Duodenal mucosa (tissue), 2 donors: ENCODE results near the gene IREB2.
"Not testable (repeated sequence)": the region's sequence is repeated elsewhere in the genome, so short reads cannot be mapped to it uniquely, and the experiment has no call there.

Source experiments
- H3K27ac ChIP-seq: one replicate; pipeline ENCODE4 v1.7.0; 2013; ENCODE audit warnings: low read depth, low read length
- H3K27me3 ChIP-seq, 2 donors: one replicate each; pipeline ENCODE4 v1.7.0; 2013; ENCODE audit warnings: low read length in 2 of 2, control low read depth in 1 of 2; ENCODE audit not compliant: insufficient read depth in 2 of 2, control insufficient read depth in 1 of 2
- H3K36me3 ChIP-seq, 2 donors: one replicate each; pipeline ENCODE4 v1.7.0; 2013; ENCODE audit warnings: low read length in 2 of 2, control low read depth in 1 of 2; ENCODE audit not compliant: insufficient read depth in 2 of 2, control insufficient read depth in 1 of 2
- H3K4me1 ChIP-seq, 2 donors: one replicate each; pipeline ENCODE4 v1.7.0; 2013; ENCODE audit warnings: low read length in 2 of 2, control low read depth in 1 of 2; ENCODE audit not compliant: insufficient read depth in 2 of 2, control insufficient read depth in 1 of 2
- H3K4me3 ChIP-seq, 2 donors: one replicate each; pipeline ENCODE4 v1.7.0; 2013; ENCODE audit warnings: low read length in 2 of 2, low read depth in 1 of 2
- H3K9ac ChIP-seq, 2 donors: one replicate each; pipeline ENCODE4 v1.7.0; 2013; ENCODE audit warnings: low read length in 2 of 2, low read depth in 1 of 2
- H3K9me3 ChIP-seq, 2 donors: one replicate each; pipeline ENCODE4 v1.7.0; 2013; ENCODE audit warnings: low read length in 2 of 2, control low read depth in 1 of 2; ENCODE audit not compliant: control insufficient read depth in 1 of 2

Gene IREB2

GRCh38 chr15:78507831-78508160 lies 69.8 kb downstream of the IREB2 start:
- Histone ChIP-seq H3K4me1 (peaks cover 6 to 11% of the 10 kb centered on the region in 2 donors), H3K27me3 (no peaks in the 10 kb centered on the region), H3K9ac (peak overlapping the region; percentile 84 to 94), H3K4me3 (peak overlapping the region; percentile 95 to 96), H3K27ac (peak overlapping the region; percentile 65), H3K9me3 (no peaks in the 10 kb centered on the region), H3K36me3 (no peaks in the 10 kb centered on the region)

- Histone ChIP-seq H3K9me3 (no peaks in the 10 kb centered on the region), H3K27me3 (no peaks in the 10 kb centered on the region), H3K9ac (peak overlapping the region; percentile 84 to 94), H3K27ac (peak overlapping the region; percentile 65), H3K4me1 (peaks cover 6 to 11% of the 10 kb centered on the region in 2 donors), H3K36me3 (no peaks in the 10 kb centered on the region), H3K4me3 (peak overlapping the region; percentile 95 to 96)
Observed at GRCh38 chr15:78508272-78508671, 70.3 kb downstream of the IREB2 start.

GRCh38 chr15:78509726-78510312 lies 71.8 kb downstream of the IREB2 start:
- no peaks in the 10 kb centered on the region for H3K9me3 ChIP-seq
- peaks cover 6 to 11% of the 10 kb centered on the region in 2 donors for H3K4me1 ChIP-seq
- H3K36me3 ChIP-seq = peaks cover 0 to 3% of the 10 kb centered on the region in 2 donors
- no peak overlapping the region for H3K4me3 ChIP-seq
- no peak overlapping the region for H3K9ac ChIP-seq
- no peak overlapping the region for H3K27ac ChIP-seq
- H3K27me3 ChIP-seq = no peaks in the 10 kb centered on the region

GRCh38 chr15:78520035-78520434 lies 82.0 kb downstream of the IREB2 start:
- H3K27ac ChIP-seq, H3K4me1 ChIP-seq, H3K9ac ChIP-seq, H3K9me3 ChIP-seq, H3K4me3 ChIP-seq, H3K27me3 ChIP-seq: not testable (repeated sequence)
- H3K36me3 ChIP-seq = peaks cover 0 to 11% of the 10 kb centered on the region in 2 donors

- Histone ChIP-seq H3K36me3 (peaks cover 0 to 3% of the 10 kb centered on the region in 2 donors), H3K9ac (no peak overlapping the region), H3K4me3 (no peak overlapping the region), H3K27me3 (no peaks in the 10 kb centered on the region), H3K27ac (no peak overlapping the region), H3K4me1 (no peaks in the 10 kb centered on the region), H3K9me3 (no peaks in the 10 kb centered on the region)
Observed at GRCh38 chr15:78524230-78524629, 86.2 kb downstream of the IREB2 start.

- Histone ChIP-seq H3K4me1 (no peaks in the 10 kb centered on the region), H3K4me3 (no peak overlapping the region)
Observed at GRCh38 chr15:78527325-78527724, 89.3 kb downstream of the IREB2 start.

GRCh38 chr15:78533331-78533730 lies 95.3 kb downstream of the IREB2 start:
- Histone ChIP-seq H3K27me3 (no peaks in the 10 kb centered on the region), H3K27ac (no peak overlapping the region), H3K36me3 (peaks cover 0 to 4% of the 10 kb centered on the region in 2 donors), H3K9ac (no peak overlapping the region), H3K9me3 (no peaks in the 10 kb centered on the region), H3K4me3 (no peak overlapping the region), H3K4me1 (no peaks in the 10 kb centered on the region)

More at GRCh38 chr15:78527325-78527724, 89.3 kb downstream of the IREB2 start:
- H3K9ac ChIP-seq = no peak overlapping the region
- no peak overlapping the region for H3K27ac ChIP-seq
- peaks cover 0 to 4% of the 10 kb centered on the region in 2 donors for H3K36me3 ChIP-seq
- H3K27me3 ChIP-seq = no peaks in the 10 kb centered on the region
- no peaks in the 10 kb centered on the region for H3K9me3 ChIP-seq

GRCh38 chr15:78536134-78536533 lies 98.1 kb downstream of the IREB2 start:
- Histone ChIP-seq H3K9me3 (no peaks in the 10 kb centered on the region), H3K27ac (no peak overlapping the region)

GRCh38 chr15:78537266-78537905 lies 99.4 kb downstream of the IREB2 start:
- Histone ChIP-seq H3K4me3 (no peak overlapping the region), H3K27me3 (no peaks in the 10 kb centered on the region), H3K9me3 (no peaks in the 10 kb centered on the region), H3K4me1 (peaks cover 6 to 7% of the 10 kb centered on the region in 2 donors), H3K36me3 (no peaks in the 10 kb centered on the region), H3K27ac (no peak overlapping the region), H3K9ac (no peak overlapping the region)

More at GRCh38 chr15:78536134-78536533, 98.1 kb downstream of the IREB2 start:
- H3K27me3 ChIP-seq = no peaks in the 10 kb centered on the region
- no peaks in the 10 kb centered on the region for H3K4me1 ChIP-seq
- H3K36me3 ChIP-seq = peaks cover 0 to 4% of the 10 kb centered on the region in 2 donors
- H3K4me3 ChIP-seq = no peak overlapping the region
- no peak overlapping the region for H3K9ac ChIP-seq

- H3K4me1 ChIP-seq = peaks cover 7 to 10% of the 10 kb centered on the region in 2 donors
- no peaks in the 10 kb centered on the region for H3K36me3 ChIP-seq
- H3K27me3 ChIP-seq = no peaks in the 10 kb centered on the region
- no peaks in the 10 kb centered on the region for H3K9me3 ChIP-seq
- H3K9ac ChIP-seq = no peak overlapping the region
- no peak overlapping the region for H3K4me3 ChIP-seq
- no peak overlapping the region for H3K27ac ChIP-seq
Observed at GRCh38 chr15:78538358-78538757, 100.3 kb downstream of the IREB2 start.
